Hematopoietic multipotent progenitor cell (in vitro differentiated cells): ENCODE data around the gene RNASEL. TPM values are rescaled to one million over a fixed set of nuclear protein-coding genes. Genes with fewer than 3 reads are reported as not detected.

Source experiments
- DNase-seq, 3 donors: peaks; one replicate each; pipeline ENCODE4 v3.0.0-alpha.2; 2011 to 2015; ENCODE audit warnings: low read depth in 2 of 3, low spot score in 2 of 3
- total RNA-seq: library from RNA; depleted of rRNA; stranded (reverse); fragments of >200 nt; gene quantifications from one replicate; pipeline ENCODE4 v1.2.3, GENCODE V29; 2012

Gene RNASEL
- total RNA-seq, 1 donor, result 5.9 TPM

- no peak for DNase-seq
Measured at GRCh38 chr1:182622901-182623528, 34.0 kb upstream of the RNASEL start.

GRCh38 chr1:182621906-182622305, 32.9 kb upstream of the RNASEL start:
- DNase-seq, result no peak

- no peak for DNase-seq
Measured at GRCh38 chr1:182620924-182621585, 32.0 kb upstream of the RNASEL start.

GRCh38 chr1:182617734-182618351, 28.8 kb upstream of the RNASEL start:
- no peak for DNase-seq

- DNase-seq, result no peak
Measured at GRCh38 chr1:182617014-182617429, 28.0 kb upstream of the RNASEL start.

- peak; percentile 79 to 89 (median 86) for DNase-seq
Measured at GRCh38 chr1:182616130-182617013, 27.3 kb upstream of the RNASEL start.

- peak in 2 of 3 donors; percentile 38 to 45 for DNase-seq
Measured at GRCh38 chr1:182615468-182616129, 26.5 kb upstream of the RNASEL start.

- peak in 2 of 3 donors; percentile 37 to 52 for DNase-seq
Measured at GRCh38 chr1:182614796-182615454, 25.9 kb upstream of the RNASEL start.

GRCh38 chr1:182611787-182612186, 22.7 kb upstream of the RNASEL start:
- DNase-seq, result no peak

- DNase-seq, result no peak
Measured at GRCh38 chr1:182611326-182611725, 22.3 kb upstream of the RNASEL start.

GRCh38 chr1:182610606-182611194, 21.6 kb upstream of the RNASEL start:
- DNase-seq, result no peak

GRCh38 chr1:182608845-182609610, 20.0 kb upstream of the RNASEL start:
- DNase-seq, result no peak

- DNase-seq, result no peak
Measured at GRCh38 chr1:182608236-182608635, 19.2 kb upstream of the RNASEL start.

- DNase-seq, result no peak
Measured at GRCh38 chr1:182607566-182607965, 18.5 kb upstream of the RNASEL start.

- peak; percentile 68 to 77 (median 69) for DNase-seq
Measured at GRCh38 chr1:182604175-182605164, 15.4 kb upstream of the RNASEL start, which contains the start of gene RGS16. Gene RGS16, minus strand, starts transcription at chr1:182604389. Its CDS starts 130 bp downstream, at chr1:182604259.

- no peak for DNase-seq
Measured at GRCh38 chr1:182603646-182604174, 14.7 kb upstream of the RNASEL start.

GRCh38 chr1:182602935-182603645, 14.0 kb upstream of the RNASEL start:
- no peak for DNase-seq
